Neural crest cell (in vitro differentiated cells): ENCODE results near the gene ANO3. TPM values are rescaled to one million over a fixed set of nuclear protein-coding genes. Genes with fewer than 3 reads are reported as not detected.
"Not testable (repeated sequence)": the region's sequence is repeated elsewhere in the genome, so short reads cannot be mapped to it uniquely, and the experiment has no call there.

Experiments used
- DNase-seq: peaks from one replicate; pipeline ENCODE4 v3.0.0; 2021; ENCODE audit warnings: low read depth, mixed read lengths, low spot score
- H3K27ac Mint-ChIP-seq: one replicate; pipeline ENCODE4 v1.8.0; 2021; ENCODE audit warnings: mild to moderate bottlenecking, mixed read lengths; ENCODE audit not compliant: unreplicated experiment
- H3K27me3 Mint-ChIP-seq: 2 replicates; pipeline ENCODE4 v1.8.0; 2021; ENCODE audit warnings: low read depth, mild to moderate bottlenecking, mixed read lengths
- H3K36me3 Mint-ChIP-seq: 2 replicates; pipeline ENCODE4 v1.8.0; 2021; ENCODE audit warnings: low read depth, mild to moderate bottlenecking, mixed read lengths
- H3K4me1 Mint-ChIP-seq: 2 replicates; pipeline ENCODE4 v1.8.0; 2021; ENCODE audit warnings: mixed read lengths
- H3K4me3 Mint-ChIP-seq: one replicate; pipeline ENCODE4 v1.8.0; 2021; ENCODE audit warnings: mild to moderate bottlenecking, mixed read lengths
- H3K9me3 Mint-ChIP-seq: 2 replicates; pipeline ENCODE4 v1.8.0; 2021; ENCODE audit warnings: mixed read lengths
- CTCF ChIP-seq: fragments of 200-600 bp; sonication (generic); conservative IDR thresholded peaks from 2 replicates; pipeline ENCODE4 v1.5.0; 2021; ENCODE audit warnings: antibody characterized with exemption, mild to moderate bottlenecking
- total RNA-seq: library from RNA; stranded (reverse); gene quantifications from 2 replicates; pipeline ENCODE4 v1.2.1, GENCODE V29; 2021

Gene ANO3
- total RNA-seq, 1 donor from 2014 or later = 0.33 TPM

- Mint-ChIP-seq H3K36me3 (no peaks in the 10 kb centered on the region), H3K9me3 (no peaks in the 10 kb centered on the region), H3K27me3 (no peaks in the 10 kb centered on the region), H3K4me3 (no peak overlapping the region), H3K4me1 (peaks cover 7% of the 10 kb centered on the region), H3K27ac (no peak overlapping the region)
- no peak for DNase-seq
- no peak for TF ChIP-seq CTCF
Measured at GRCh38 chr11:26623076-26623659, 291.2 kb downstream of the ANO3 start.

DNA sequence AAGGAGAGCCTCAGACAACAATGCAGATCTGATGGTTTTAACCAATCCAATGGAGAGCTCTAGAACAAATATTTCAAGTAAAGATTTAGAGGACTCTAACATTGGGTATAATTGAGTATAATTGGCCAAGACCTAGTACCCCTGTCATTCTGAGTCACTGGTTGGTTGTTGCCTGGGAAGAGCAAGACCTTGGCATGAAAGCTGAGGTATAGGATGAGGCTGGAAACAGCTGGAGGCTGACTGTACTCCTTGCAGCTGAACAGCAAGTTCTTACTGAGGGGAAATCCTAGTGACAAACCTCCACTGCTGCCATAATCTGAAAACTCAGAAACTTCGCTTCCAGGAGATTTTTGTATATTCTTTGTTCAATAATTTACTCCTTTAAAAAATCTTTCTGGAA lies 294.4 kb downstream of the ANO3 start:
- H3K27ac Mint-ChIP-seq = no peak overlapping the region
- TF ChIP-seq CTCF = no peak
- H3K36me3 Mint-ChIP-seq = no peaks in the 10 kb centered on the region
- no peaks in the 10 kb centered on the region for H3K4me1 Mint-ChIP-seq
- DNase-seq = no peak
- H3K4me3 Mint-ChIP-seq = no peak overlapping the region
- H3K9me3 Mint-ChIP-seq = no peaks in the 10 kb centered on the region
- no peaks in the 10 kb centered on the region for H3K27me3 Mint-ChIP-seq

DNA sequence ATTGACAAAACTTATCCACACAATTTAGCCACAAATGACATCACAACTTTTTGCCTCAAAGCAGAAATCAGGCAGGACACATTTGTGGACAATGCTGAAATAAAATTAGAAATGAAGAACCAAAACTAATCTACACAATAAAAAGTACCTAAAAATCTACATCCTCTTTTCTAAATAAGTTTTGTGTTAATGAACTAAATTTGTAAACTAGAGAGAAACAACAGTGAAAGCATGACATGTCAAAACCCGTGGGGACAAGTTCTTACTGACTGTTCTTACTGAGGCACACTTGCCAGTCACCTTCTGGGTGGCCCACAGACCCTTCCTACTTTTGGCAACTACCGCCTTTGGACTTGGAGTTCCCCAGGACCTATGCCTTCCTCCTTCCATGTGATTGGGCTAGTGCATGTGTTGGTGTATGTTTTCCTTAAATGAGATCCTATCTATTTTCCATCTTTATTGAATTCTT lies 300.8 kb downstream of the ANO3 start:
- H3K4me3 Mint-ChIP-seq = no peak overlapping the region
- H3K9me3 Mint-ChIP-seq = no peaks in the 10 kb centered on the region
- H3K27ac Mint-ChIP-seq = no peak overlapping the region
- DNase-seq = no peak
- TF ChIP-seq CTCF = no peak
- no peaks in the 10 kb centered on the region for H3K27me3 Mint-ChIP-seq
- no peaks in the 10 kb centered on the region for H3K36me3 Mint-ChIP-seq
- H3K4me1 Mint-ChIP-seq = peaks cover 5% of the 10 kb centered on the region

DNA sequence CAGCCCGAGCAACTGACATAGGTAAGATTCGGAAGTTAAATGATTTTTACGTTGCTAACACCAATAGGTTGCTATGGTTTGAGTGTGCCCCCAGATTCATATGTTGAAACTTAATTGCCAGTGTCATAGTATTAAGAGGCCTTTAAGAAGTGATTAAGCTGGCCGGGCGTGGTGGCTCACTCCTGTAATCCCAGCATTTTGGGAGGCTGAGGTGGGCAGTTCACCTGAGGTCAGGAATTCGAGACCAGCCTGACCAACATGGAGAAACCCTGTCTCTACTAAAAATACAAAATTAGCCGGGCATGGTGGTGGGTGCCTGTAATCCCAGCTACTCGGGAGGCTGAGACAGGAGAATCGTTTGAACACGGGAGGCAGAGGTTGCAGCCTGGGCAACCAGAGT lies 311.4 kb downstream of the ANO3 start:
- H3K4me1 Mint-ChIP-seq, H3K27me3 Mint-ChIP-seq, H3K4me3 Mint-ChIP-seq, H3K9me3 Mint-ChIP-seq, H3K36me3 Mint-ChIP-seq, H3K27ac Mint-ChIP-seq, DNase-seq: not testable (repeated sequence)

DNA sequence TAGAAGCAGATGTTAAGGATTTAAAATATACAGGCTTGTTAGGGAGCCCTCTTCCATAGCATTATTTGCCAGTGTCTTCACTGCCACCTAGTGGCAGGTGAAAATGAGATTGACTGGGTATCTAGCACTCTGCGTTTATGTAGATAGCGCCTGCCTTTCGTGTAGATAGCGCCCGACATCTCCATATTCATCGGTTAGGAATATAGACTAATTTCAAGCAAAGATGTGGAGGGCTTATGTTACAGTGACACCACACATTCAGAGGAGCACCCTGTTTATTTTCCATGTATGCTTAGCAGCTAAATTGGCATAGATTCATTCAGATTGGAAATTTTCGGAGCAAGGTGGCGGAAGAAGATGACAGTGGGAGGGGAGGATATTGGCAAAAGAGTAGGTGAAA lies 318.0 kb downstream of the ANO3 start:
- H3K27ac Mint-ChIP-seq = no peak overlapping the region
- peaks cover 3% of the 10 kb centered on the region for H3K4me1 Mint-ChIP-seq
- H3K9me3 Mint-ChIP-seq = no peaks in the 10 kb centered on the region
- DNase-seq = peak; percentile 67
- H3K4me3 Mint-ChIP-seq = no peak overlapping the region
- no peaks in the 10 kb centered on the region for H3K36me3 Mint-ChIP-seq
- peak; percentile 84 for TF ChIP-seq CTCF
- peaks cover 4% of the 10 kb centered on the region for H3K27me3 Mint-ChIP-seq

DNA sequence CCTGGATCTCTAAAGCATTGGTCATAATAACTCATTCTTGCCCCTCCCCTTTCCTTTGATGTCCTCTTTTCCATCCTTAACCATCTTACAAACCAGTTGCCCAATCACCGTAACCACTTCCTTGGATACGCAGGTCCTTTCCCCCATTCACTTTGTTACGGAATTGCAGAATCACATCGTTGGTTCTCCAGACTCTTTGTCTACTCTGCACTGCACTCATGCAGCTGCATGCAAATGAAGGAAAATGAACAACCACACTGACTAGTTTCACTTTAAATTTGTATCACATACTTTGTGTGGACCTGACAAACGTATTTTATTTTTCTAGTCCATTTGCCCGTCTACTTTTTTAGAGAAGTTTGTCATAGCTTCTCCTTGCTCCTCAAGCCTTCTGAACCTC lies 320.0 kb downstream of the ANO3 start:
- Mint-ChIP-seq H3K36me3 (no peaks in the 10 kb centered on the region), H3K9me3 (no peaks in the 10 kb centered on the region), H3K27me3 (peaks cover 4% of the 10 kb centered on the region), H3K27ac (no peak overlapping the region), H3K4me1 (peaks cover 3% of the 10 kb centered on the region), H3K4me3 (no peak overlapping the region)
- no peak for TF ChIP-seq CTCF
- DNase-seq = no peak
